GM19351 (cell line): Measurements from ENCODE around the gene DTD1.

Source experiments
- ATAC-seq: cut with Tn5 transposase; IDR thresholded peaks from one replicate; pipeline ENCODE4 v1.9.1; 2021; ENCODE audit warnings: mild to moderate bottlenecking, moderate library complexity; ENCODE audit not compliant: unreplicated experiment

The DTD1 gene

DNA sequence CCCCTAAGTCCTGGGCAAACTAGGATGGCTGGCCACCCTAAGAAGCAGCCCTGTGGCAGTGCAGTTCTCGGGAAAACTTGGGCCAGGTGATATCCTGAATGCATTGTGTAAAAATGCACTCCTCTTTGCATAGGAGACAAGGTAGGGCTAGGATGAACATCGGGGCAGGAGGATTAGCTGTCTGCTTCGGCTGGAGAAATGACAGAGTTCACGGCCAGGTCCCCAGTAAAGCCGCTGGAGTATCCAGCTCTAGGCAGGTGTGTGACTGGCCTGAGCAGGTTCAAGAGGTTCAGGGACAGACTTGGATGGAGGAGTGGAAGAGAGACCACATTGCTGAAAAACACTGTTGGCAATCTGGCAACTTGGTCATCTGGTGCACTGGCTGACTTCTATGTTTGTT, 26.4 kb downstream of the DTD1 start:
- ATAC-seq, result no peak

DNA sequence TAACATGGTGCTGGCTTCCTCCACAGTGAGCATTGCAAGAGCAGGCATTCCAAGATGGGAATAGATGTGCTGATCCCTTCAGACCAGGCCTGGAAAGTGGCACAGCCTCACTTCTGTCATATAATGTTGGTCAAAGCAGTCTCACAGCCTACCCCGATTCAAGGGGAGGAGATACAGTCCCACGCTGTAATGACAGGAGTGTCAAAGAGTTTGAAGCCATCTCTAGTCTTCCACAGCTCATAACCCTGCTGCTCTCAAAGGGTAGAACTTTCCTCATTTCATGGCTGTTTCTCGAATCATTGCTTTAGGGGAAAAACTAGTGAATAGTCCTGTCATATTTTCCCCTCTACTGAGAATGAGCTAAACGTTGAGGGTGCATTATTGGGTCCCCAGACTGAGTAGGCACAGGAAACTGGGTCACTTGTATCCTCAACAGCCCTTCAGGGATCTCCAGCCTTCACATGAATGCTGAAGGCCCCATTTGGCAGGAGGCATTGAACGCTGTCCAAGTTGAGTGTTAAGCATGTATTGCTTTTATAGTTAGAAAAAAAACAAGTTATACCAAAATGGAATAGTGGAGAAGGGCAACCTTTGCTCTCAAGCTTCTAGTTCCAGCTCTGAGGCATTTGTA, 27.3 kb downstream of the DTD1 start:
- ATAC-seq, result no peak

DNA sequence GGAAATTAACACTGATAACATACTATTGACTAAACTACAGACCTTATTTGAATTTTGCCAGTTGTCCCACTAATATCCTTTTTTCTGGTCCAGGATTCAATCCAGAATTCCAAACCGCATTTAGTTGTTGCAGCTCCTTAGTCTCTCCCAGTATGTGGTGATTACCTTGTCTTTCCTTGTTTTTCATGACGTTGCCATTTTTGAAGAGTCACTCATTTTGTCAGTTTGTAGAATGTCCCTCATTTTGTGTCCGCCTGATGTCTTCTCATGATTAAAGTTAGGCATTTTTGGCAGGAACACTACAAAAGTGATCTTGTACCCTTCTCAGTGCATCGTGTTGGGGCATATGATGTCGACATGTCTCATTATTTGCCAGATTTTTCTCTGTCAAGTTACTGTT, 33.1 kb downstream of the DTD1 start:
- ATAC-seq, result no peak

DNA sequence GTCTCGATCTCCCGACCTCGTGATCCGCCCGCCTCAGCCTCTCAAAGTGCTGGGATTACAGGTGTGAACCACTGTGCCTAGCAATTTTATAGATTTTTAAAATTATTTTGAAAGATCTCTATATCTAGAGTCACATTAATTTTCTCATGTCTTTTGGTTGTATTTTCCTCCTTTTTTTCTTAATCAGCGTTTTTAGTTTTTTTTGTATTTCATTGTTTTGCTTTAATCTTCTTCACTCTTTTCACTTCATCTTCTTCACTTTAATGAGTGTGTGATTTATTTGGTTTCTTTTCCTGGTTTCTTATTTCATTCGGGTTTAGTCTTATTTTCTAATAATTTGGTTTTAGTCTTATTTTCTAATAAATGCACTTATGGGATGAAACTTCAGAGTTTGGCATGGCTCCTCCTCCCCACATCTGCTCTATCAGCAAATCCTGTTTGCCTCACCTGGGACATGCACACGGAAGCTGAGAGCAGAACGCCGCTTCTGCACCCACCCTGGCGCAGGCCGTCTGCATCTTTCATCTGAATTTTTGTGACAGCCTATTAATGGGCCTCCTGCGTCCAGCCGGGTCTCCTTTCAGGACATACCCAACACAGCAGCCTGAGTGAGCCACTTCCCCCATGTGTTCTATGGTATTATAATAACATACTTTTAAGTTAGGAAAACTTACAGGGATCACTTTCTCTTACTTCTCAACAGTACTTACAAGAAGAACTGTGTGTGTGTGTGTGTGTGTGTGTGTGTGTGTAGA, 35.5 kb downstream of the DTD1 start:
- no peak for ATAC-seq

DNA sequence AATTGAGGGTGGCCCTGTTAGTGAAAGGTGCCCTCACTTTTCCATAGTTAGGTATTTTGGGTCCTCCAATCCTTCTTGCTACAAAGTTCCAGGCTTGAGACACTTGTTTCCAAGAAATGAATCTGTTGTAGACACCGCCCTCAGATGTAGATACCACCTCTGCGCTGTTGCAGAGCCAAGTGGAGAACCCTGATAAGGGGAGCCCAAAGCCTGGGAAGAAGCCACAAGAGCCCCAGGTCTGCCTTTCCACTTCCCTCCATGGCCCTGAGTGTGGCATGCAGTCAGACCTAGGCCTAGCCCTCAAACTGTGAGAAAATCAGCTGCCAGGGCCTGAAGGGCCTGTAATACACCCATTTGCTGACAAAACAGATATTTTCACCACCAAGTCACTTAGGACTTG, 37.1 kb downstream of the DTD1 start:
- ATAC-seq, result no peak

DNA sequence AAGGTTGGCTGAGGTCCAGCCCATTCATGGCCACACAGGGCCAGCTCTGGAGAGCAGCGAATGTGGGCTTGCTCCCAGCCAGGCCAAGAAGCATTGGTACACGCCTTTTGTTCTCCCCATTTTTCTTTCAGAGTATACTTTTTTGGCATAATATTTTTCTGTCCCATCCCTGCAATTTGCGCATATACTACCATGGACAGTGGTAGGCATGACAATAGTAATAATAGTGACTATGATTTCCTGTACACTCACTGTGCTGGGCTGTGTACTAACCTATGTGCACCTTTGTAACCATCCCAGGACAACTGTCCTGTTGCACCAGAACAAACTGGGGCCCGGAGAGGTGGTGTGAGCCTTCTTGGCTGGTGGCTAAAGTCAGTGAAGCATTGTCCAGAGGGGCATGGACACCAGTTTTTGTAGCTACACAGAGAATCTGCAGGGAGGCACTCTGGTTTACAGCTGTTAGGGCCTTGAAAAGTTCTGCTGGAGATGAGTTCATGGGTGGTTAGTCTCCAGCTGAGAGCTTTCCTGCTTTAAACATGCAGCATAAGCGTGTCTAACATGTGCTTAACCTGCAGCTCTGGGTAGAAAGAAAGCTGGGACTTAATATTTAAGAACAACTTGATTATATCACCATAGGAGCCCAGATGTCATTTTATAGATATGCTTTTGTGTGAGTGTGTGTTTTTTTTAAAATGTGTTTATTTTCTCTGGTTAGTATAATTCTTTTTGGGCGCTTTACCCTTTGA, 38.2 kb downstream of the DTD1 start:
- no peak for ATAC-seq

DNA sequence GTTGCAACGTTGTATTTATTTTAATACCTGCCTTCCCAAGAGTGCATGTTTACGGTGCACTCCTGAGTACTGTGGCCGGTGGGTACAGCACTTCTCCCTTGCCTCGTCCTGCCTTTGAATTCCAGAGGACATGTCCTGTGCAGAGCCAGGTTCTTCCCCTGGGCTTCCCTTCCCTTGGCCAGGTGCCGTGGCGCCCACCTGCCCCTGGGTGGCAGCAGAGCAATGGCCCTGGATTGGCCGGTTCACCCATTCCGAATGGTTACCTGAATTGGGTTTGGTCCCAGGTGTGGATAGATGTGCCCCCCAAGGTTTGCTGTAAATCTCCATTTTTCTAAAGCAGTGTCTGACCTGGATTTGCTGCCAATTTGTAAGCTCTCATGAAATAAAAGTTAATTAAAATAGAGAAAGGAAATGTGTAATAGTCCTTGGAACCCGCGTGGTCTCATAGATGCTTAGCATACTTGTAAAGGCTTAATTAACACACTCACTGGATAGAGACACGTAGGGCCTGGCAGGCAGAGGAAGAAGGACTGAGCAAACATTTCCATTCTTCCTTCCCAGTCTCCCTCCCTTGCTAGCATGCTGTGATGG, 40.6 kb downstream of the DTD1 start:
- no peak for ATAC-seq

DNA sequence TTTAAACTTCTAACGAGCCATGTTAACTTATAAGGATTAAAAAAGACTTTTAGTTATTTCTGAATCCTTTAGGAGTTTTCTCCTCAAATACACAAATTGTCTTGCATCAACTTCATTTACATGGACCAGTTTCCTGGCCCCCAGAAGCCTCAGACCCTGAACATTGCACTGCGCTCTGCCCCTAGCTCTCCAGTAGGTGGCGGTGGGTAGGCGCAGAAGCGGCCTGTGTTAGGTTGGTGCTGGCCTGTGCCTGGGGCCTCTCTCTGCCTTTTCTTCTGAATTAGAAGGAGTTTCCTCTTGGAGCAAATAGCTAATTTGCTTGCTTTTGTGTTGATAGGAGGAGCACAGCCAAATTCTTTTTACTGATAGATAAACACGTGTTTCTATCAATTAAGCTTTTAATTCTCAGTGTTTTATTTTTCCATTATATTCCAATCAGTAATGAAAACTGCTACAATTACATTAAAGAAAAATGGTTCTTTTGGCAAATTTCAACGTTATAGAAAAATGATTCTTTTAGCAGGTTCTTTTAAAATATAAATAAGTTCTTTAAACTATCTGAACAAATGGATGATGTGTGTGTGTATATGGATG, 44.4 kb downstream of the DTD1 start:
- ATAC-seq, result peak; percentile 91

DNA sequence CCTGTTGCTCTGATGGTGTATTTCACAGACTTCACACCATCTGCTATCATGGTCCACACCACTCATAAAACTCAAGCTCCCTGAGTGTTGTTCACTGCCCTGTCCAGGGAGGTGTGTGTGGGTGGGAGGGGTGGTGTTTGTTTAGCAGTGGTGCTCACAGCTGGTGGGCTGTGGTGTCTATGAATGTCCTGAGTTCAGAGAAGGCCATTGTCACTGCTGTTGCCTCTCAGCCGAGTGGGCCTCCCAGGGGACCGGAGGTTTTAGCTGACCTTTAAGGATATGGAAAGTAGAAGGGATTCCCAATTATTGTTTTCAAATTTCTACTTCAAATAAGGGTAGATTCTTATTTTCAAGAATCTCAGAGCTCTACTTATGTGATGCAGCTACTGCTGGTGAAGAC, 45.6 kb downstream of the DTD1 start:
- no peak for ATAC-seq

DNA sequence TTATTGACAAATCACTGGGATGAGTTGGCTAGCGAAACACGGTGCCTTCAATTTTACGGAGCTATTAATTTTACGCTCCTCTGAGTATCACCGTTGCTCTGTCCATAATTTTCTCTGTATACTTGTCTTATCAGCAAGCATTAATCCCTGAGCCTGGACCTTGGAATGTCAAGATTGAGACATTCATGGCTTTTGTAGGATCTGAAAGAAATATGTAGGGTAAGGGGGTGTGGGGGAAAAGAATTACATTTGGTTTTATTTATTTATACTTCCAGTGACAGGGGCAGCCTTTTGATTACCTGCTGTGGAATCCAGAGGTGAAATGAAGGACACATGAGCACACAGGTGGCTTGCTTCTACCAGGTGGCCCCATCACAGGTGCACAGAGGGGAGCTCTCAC, 46.6 kb downstream of the DTD1 start:
- no peak for ATAC-seq

DNA sequence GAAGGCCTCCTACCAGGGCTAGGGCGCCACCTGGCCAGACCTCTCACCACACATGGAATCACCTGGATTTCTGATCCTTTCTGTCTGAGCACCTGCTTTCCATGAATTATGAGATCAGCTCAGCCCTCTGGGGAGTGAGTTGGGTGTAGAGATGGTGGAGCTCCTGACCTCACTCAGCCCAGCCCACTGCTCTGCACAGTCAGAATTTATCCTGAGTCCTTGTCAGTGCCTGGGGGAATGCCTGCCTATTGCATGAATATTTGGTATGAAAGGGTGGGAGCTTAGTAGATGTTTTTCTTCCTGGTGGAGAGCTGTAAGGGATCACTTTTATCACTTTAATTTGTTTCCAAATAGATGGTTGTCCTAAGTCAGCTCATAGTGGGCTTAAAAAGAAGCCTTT, 47.5 kb downstream of the DTD1 start:
- ATAC-seq, result no peak

DNA sequence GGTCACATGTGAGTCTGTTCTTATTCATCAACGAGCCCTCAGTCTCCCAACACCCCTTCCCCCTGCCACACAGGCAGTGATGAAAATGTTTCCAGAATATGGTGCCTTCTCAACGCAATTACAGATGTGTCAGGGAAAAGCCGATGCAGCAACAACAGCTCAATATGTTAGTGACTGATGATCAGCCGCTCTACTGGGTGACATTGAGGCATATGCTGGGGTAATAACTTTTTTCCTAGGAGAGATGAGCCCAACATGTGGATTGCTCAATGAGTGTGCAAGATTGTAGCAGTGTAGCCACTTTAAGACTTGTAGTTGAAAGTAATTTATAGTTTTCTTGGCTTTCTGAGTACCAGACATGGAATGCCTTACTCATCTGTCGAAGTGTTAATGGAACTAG, 49.4 kb downstream of the DTD1 start:
- no peak for ATAC-seq

DNA sequence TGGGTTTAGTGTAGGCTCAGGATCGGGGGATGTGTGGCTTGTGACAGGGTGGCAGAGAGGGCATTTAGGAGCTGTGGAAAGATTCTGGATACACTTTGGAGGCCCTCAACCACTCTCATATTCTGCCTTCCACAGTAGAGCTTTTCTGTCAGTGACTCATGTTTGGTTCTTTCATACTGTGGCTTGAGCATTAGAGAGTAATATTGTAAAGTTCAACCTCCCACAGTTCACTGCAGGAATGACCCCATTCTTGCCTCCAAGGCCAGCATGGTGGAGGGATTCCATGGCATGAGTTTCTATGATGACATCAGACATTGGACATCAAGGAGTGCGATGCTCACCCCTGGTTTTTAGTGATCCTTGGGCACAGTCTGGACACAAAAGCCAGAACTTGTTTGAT, 50.9 kb downstream of the DTD1 start:
- ATAC-seq, result no peak

DNA sequence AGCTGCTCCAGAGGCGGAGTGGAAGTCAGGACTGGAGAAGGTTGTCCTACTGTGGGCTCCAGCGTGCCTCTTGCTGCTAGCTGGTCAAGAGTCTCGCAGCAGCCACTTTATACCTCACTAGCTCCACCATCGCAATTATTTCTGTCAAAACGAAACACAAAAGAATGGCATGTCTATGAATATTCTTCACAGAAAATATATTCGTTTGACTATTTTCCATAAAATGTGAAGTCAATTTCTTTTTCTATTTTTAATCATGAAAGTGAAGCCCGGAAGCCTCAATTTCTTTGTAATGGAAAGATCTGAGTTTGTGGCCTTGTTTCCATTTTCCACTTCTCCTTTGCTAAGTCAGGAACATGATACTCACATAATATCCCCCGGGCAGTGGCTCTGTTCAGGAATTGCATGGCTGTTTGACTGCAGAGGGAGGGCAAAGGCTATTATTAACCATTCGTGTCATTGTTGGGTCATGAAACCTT, 51.7 kb downstream of the DTD1 start:
- ATAC-seq, result peak; percentile 49

DNA sequence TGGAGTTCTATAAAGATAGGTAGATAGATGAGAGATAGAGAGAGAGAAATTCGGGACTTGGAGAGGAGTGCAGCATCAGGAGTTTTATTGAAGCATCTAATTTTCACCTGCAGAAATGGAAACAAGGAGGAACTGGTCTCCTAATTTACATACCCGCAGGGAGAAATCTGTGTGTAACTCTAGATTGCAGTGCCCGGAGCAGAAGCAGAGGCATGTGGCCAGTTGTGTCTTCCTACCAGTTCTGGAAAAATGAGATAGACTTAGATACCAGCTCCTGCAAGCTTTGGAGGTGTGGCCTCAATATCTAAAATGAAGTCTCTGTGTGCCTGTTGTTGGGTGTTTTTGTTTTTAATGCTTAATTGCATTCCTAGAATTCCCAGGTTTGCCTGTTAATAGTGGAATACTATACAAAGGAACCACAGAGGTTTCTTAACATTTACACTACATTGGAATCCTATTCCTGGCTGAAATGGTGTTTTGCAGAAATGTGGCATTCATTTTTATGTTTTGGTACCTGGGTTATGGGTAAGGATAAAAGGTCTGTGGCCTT, 57.4 kb downstream of the DTD1 start:
- ATAC-seq, result no peak

DNA sequence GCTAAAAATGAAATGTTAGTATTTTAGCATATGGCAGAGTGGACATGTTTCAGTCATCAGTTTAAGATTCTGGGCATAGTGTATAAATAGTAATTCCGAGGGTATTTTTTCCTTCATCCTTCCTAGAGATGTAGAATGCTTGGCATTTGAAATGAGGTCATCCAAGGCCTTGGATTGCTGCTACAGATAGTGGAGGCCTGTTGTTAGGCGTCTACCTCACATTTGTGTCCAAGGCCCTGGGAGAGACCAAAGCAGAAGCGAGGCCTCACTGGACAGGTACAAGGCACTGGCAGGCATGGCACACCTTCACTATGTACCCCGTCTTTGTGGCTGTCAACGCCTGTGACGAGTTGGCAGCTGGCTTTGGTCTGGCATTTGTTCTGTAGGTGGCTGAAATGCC, 58.0 kb downstream of the DTD1 start:
- ATAC-seq, result no peak

DNA sequence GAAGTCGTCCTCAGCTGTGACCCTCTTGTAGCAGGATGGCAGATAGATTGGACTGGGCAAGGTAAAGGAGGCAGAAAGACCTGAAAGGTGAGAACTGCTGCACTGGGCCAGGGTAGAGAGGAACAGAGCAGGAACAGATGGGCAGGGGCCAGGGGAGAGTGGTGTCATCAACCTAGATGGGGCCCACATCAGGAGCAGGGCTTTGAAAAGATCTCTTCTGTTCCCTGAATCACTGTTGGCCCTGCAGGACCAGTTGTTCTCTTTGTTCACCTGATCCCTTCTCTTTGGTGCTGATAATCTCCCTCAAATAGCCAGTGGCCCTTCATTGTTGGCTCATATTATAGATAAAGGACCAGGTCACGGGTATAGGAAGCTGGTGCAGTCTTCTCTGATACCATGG, 59.9 kb downstream of the DTD1 start:
- ATAC-seq, result no peak

DNA sequence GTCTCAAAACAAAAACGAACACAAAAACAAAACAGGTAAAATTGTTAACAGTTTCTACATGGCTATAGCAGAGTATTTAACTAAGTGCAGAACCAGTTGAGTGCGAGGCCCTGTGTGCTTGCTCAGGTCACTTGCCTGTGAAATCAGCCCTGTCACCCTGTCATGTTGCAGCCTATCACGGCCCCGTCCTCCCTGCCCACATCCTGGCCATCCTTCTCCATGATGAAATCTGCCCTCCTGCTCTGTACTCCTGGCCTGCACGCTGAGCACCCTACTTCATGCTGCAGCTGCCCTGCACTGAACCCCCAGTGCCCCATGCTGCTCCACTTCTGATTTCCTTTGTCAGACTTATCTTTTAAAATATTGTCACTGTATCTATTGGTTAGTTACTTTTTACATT, 62.4 kb downstream of the DTD1 start:
- ATAC-seq, result no peak

DNA sequence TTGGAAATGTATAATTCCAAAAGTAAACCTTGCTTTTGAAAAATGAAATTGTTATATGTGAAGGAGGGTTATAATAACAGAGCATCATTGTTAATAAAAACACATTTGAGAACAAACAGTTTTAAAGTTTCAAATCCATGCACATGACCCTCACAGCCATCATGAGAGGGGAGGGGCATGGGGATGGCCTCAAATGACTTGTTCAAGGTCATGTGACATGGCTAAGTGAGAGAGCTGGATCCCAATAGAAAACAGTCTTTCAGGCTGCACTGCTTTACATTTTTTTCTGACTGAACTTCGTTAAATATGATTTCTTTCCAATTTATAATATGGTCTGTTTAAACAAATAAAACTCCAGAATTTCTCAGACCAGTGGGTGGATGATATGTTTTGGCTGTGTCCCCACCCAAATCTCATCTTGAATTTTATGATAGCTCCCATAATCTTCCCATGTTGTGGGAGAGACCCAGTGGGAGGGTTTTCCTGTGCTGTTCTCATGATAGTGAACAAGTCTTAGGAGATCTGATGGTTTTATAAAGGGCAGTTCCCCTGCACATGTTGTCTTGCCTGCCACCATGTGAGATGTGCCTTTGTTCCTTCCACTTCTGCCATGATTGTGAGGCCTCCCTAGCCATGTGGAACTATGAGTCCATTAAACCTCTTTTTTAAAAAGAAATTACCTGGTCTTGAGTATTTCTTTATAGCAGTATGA, 66.0 kb downstream of the DTD1 start:
- ATAC-seq, result no peak

DNA sequence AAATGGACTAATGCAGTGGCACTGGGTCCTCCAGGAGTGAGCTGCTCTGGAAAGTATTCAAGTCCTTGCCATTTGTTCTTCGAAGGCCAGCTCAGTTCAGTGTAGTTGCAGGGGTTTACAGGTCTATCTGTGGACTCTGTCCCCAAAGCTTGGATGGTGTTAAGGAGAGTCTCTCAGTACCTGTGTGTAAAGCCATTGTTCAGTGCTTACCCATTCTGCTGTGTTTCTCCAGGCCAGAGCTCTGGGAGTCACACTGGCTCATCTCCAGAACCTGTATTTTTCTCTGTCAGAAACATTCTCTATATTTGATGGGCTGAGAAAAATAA, 66.6 kb downstream of the DTD1 start:
- ATAC-seq, result no peak

DNA sequence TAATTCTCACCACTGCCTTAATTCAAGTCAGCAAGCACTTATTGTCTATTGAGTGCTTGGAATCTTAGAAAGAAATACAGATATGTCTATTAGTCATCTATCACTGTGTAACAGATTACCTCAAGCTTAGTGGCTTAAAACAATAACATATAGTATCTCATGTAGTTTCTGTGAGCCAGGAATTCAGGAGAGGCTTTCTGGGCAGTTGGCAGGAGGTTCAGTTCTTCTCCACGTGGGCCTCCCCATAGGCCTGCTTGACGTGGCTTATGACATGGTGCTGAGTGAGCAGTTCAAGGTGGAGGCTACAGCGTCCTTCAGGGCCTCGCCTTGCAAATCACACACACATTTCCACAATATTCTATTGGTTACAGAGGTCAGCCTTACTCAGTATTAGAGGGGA, 69.7 kb downstream of the DTD1 start:
- no peak for ATAC-seq
